ENCODE measurements around the gene MRGPRD.
"Not testable (repeated sequence)": the region's sequence is repeated elsewhere in the genome, so short reads cannot be mapped to it uniquely, and the experiment has no call there.

The MRGPRD gene

GRCh38 chr11:69005631-69006368 is 25.0 kb upstream of the MRGPRD start:
- no peak for DNase-seq

GRCh38 chr11:69005183-69005630 is 24.4 kb upstream of the MRGPRD start:
- no peak for DNase-seq

- no peak for DNase-seq
Measured at GRCh38 chr11:69004411-69005182, 23.8 kb upstream of the MRGPRD start.

- no peak for DNase-seq
Measured at GRCh38 chr11:69003866-69004367, 23.1 kb upstream of the MRGPRD start.

- DNase-seq, result no peak
Measured at GRCh38 chr11:69003301-69003865, 22.6 kb upstream of the MRGPRD start.

- DNase-seq, result no peak
Measured at GRCh38 chr11:69002570-69003231, 21.9 kb upstream of the MRGPRD start.

GRCh38 chr11:69002110-69002569 is 21.4 kb upstream of the MRGPRD start:
- no peak for DNase-seq

GRCh38 chr11:69001243-69002081 is 20.7 kb upstream of the MRGPRD start:
- DNase-seq, result no peak

GRCh38 chr11:69000831-69001242 is 20.1 kb upstream of the MRGPRD start:
- no peak for DNase-seq

GRCh38 chr11:69000391-69000790 is 19.6 kb upstream of the MRGPRD start:
- no peak for DNase-seq

GRCh38 chr11:68999748-69000355 is 19.1 kb upstream of the MRGPRD start:
- DNase-seq, result not testable (repeated sequence)

- no peak for DNase-seq
Measured at GRCh38 chr11:68999093-68999747, 18.4 kb upstream of the MRGPRD start.

GRCh38 chr11:68998390-68998911 is 17.7 kb upstream of the MRGPRD start:
- DNase-seq, result no peak

- DNase-seq, result no peak
Measured at GRCh38 chr11:68997995-68998348, 17.2 kb upstream of the MRGPRD start.

GRCh38 chr11:68997124-68997994 is 16.6 kb upstream of the MRGPRD start:
- DNase-seq, result no peak

- DNase-seq, result no peak
Measured at GRCh38 chr11:68996376-68997123, 15.8 kb upstream of the MRGPRD start.

- DNase-seq, result no peak
Measured at GRCh38 chr11:68994894-68995285, 14.1 kb upstream of the MRGPRD start.

GRCh38 chr11:68994161-68994893 is 13.5 kb upstream of the MRGPRD start:
- DNase-seq, result no peak

All from activated CD4-positive, alpha-beta T cell treated with anti-CD3 and anti-CD28 coated beads, Interleukin-2, amount 50 U/mL, for 1 hour (primary cell).